ENCODE measurements around the gene CDRT15. TPM values are rescaled to one million over a fixed set of nuclear protein-coding genes. Genes with fewer than 3 reads are reported as not detected.
A peak's percentile ranks its signal among the peaks of the same experiment; 100 is the strongest.
"Not testable (repeated sequence)": the region's sequence is repeated elsewhere in the genome, so short reads cannot be mapped to it uniquely, and the experiment has no call there.

The CDRT15 gene
- total RNA-seq (2014; rRNA removed; shearing (Covaris generic)) (not detected in 2 replicates), polyA plus RNA-seq (2016; fragmentation: Nextera tagmentation; extraction: Ambion mirVana) (0.40 TPM in 1 of 2 replicates, not detected in the other)
- long read RNA-seq = 0 reads

DNA sequence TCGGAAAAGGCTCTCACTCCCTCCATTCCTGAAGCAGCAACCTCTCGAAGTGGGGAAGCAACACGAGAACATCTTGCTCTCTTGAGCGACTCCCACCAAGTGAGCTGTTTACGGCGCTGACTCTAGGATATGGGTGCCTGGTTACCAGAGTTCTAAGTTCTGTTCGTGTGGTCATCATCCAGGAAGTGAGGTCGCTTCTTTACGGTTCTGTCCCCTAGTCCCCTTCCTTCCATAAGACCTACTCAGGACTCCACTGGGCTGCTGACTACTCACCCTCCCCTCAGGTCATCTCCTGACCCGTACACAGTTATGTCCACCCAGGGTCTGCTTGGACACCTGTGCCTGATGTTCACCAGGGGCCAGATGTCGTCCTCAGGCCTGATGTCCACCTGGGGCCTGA is at the start of gene CDRT15:
CDRT15 (minus strand) TSS at position 101 of the 400 bp plus-strand sequence; CDS start at position 72, 29 bp downstream.
- not testable (repeated sequence) for H3K4me3 ChIP-seq; H3K36me3 ChIP-seq (ENCODE audit: insufficient read depth); H3K4me1 Mint-ChIP-seq; H3K9me2 ChIP-seq (ENCODE audit: insufficient read depth); H4K20me1 ChIP-seq (replicated peaks; ENCODE audit: insufficient read depth); H3K27ac ChIP-seq (ENCODE audit: low read depth); H3K27me3 Mint-ChIP-seq (ENCODE audit: insufficient read depth, low read depth, poor library complexity); H3K9me3 Mint-ChIP-seq; H3K27me3 ChIP-seq (ENCODE audit: insufficient read depth); H3K4me3 Mint-ChIP-seq; H3K36me3 Mint-ChIP-seq (ENCODE audit: low read depth); H2AFZ ChIP-seq; H3K27ac Mint-ChIP-seq; H3K4me1 ChIP-seq (ENCODE audit: insufficient read depth); H3F3A ChIP-seq (replicated peaks; ENCODE audit: low read depth); DNase-seq (ENCODE audit: low spot score); H3K79me2 ChIP-seq (replicated peaks; ENCODE audit: insufficient read depth); ATAC-seq; H3K4me2 ChIP-seq

DNA sequence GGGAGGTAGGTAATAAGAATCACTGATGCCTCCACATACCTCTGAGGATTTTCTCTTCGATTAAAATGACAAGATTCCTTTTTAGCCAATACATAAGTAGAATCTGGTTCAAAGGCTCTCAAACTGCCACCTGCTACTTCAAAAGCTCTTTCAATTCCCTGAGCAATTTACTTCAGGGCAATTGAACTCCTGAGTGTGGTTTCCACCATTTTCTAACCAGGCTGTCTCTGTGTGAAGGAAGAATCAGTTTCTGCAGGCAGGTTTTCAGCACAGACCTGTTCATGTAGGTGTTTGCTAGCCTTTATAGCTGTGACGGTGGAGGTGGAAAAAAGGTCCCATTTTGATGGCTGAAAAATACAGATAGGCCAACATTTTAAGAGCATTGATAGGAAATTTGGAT is 46.1 kb upstream of the CDRT15 start:
- no peaks in the 10 kb centered on the region for H3K4me1 Mint-ChIP-seq
- H3K27ac Mint-ChIP-seq = no peak overlapping the region
- TF ChIP-seq EZH2 (IDR thresholded peaks at IDR 0.05; ENCODE audit: low read depth, unreplicated experiment) (no peak), ZNF331 (CRISPR knock-in tag; IDR thresholded peaks at IDR 0.05; ENCODE audit: low read depth) (no peak), POLR2AphosphoS5 (IDR thresholded peaks at IDR 0.05; ENCODE audit: low read depth) (no peak), ZNF114 (CRISPR knock-in tag; IDR thresholded peaks at IDR 0.05) (no peak), STAT1 (IDR thresholded peaks at IDR 0.05; ENCODE audit: unreplicated experiment) (no peak), CREB1 (CRISPR knock-in tag; IDR thresholded peaks at IDR 0.05; ENCODE audit: low read depth) (no peak), EZH2phosphoT487 (IDR thresholded peaks at IDR 0.05; ENCODE audit: unreplicated experiment) (no peak)
- TF ChIP-seq, protein P1, sequence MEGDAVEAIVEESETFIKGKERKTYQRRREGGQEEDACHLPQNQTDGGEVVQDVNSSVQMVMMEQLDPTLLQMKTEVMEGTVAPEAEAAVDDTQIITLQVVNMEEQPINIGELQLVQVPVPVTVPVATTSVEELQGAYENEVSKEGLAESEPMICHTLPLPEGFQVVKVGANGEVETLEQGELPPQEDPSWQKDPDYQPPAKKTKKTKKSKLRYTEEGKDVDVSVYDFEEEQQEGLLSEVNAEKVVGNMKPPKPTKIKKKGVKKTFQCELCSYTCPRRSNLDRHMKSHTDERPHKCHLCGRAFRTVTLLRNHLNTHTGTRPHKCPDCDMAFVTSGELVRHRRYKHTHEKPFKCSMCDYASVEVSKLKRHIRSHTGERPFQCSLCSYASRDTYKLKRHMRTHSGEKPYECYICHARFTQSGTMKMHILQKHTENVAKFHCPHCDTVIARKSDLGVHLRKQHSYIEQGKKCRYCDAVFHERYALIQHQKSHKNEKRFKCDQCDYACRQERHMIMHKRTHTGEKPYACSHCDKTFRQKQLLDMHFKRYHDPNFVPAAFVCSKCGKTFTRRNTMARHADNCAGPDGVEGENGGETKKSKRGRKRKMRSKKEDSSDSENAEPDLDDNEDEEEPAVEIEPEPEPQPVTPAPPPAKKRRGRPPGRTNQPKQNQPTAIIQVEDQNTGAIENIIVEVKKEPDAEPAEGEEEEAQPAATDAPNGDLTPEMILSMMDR (conservative IDR thresholded peaks at IDR 0.05; ENCODE audit: low read depth in 2 of 2) = no peak
- no peaks in the 10 kb centered on the region for H4K20me1 ChIP-seq (replicated peaks; ENCODE audit: insufficient read depth)
- no peak overlapping the region for H3K4me3 ChIP-seq
- no peaks in the 10 kb centered on the region for H3K36me3 Mint-ChIP-seq (ENCODE audit: low read depth)
- H3K4me1 ChIP-seq (ENCODE audit: insufficient read depth) = no peaks in the 10 kb centered on the region
- H3K36me3 ChIP-seq (ENCODE audit: insufficient read depth) = no peaks in the 10 kb centered on the region
- no peaks in the 10 kb centered on the region for H3F3A ChIP-seq (replicated peaks; ENCODE audit: low read depth)
- no peak overlapping the region for H3K27ac ChIP-seq (ENCODE audit: low read depth)
- H3K9me3 Mint-ChIP-seq = no peaks in the 10 kb centered on the region; the same call in 2 of the 3 replicates
- H2AFZ ChIP-seq = peak overlapping the region; percentile 8; the same call in 1 of the 2 replicates
- H3K9me2 ChIP-seq (ENCODE audit: insufficient read depth) = no peaks in the 10 kb centered on the region; the same call in 1 of the 2 replicates
- DNase-seq (ENCODE audit: low spot score) = no peak
- no peak overlapping the region for H3K4me2 ChIP-seq
- ATAC-seq = no peak
- no peaks in the 10 kb centered on the region for H3K27me3 ChIP-seq (ENCODE audit: insufficient read depth)
- H3K27me3 Mint-ChIP-seq (ENCODE audit: insufficient read depth, low read depth, poor library complexity) = peaks cover 1% of the 10 kb centered on the region
- no peak overlapping the region for H3K4me3 Mint-ChIP-seq
- H3K79me2 ChIP-seq (replicated peaks; ENCODE audit: insufficient read depth) = no peaks in the 10 kb centered on the region

DNA sequence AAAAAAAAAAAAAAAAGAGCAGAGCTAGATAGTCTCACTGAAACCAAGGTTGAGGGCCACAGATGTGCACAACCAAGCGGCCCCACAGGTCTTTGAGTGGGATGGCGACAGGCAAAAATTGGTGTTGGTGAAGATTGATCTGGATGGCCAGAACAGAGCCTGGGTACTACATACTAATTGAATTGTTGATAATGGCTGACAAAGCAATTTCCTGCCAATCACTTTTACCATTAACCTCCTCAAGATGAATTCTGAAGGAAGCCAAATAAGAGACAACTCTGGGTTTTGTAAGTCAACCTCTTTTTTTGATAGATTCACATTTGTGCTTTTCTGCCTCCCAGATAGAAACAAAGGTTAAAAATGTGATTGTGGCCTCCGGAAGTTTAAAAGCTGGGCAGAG is 44.9 kb upstream of the CDRT15 start:
- Histone ChIP-seq H3K79me2 (replicated peaks; ENCODE audit: insufficient read depth) (no peaks in the 10 kb centered on the region), H3K4me3 (no peak overlapping the region), H3K4me1 (ENCODE audit: insufficient read depth) (no peaks in the 10 kb centered on the region), H3K4me2 (no peak overlapping the region), H3F3A (replicated peaks; ENCODE audit: low read depth) (no peaks in the 10 kb centered on the region), H2AFZ (no peak overlapping the region), H4K20me1 (replicated peaks; ENCODE audit: insufficient read depth) (no peaks in the 10 kb centered on the region), H3K9me2 (ENCODE audit: insufficient read depth) (peaks cover 10% of the 10 kb centered on the region; the same call in 1 of the 2 replicates), H3K27me3 (ENCODE audit: insufficient read depth) (no peaks in the 10 kb centered on the region), H3K36me3 (ENCODE audit: insufficient read depth) (no peaks in the 10 kb centered on the region), H3K27ac (ENCODE audit: low read depth) (no peak overlapping the region)
- H3K36me3 Mint-ChIP-seq (ENCODE audit: low read depth) = no peaks in the 10 kb centered on the region
- no peak overlapping the region for H3K27ac Mint-ChIP-seq
- no peaks in the 10 kb centered on the region; the same call in 2 of the 3 replicates for H3K9me3 Mint-ChIP-seq
- ATAC-seq = no peak
- no peaks in the 10 kb centered on the region for H3K4me1 Mint-ChIP-seq
- no peak overlapping the region for H3K4me3 Mint-ChIP-seq
- no peak for DNase-seq (ENCODE audit: low spot score)
- H3K27me3 Mint-ChIP-seq (ENCODE audit: insufficient read depth, low read depth, poor library complexity) = peaks cover 1% of the 10 kb centered on the region
- no peak for TF ChIP-seq NANOG (IDR thresholded peaks at IDR 0.05; ENCODE audit: borderline replicate concordance)
- TF ChIP-seq, protein P1 (conservative IDR thresholded peaks at IDR 0.05; ENCODE audit: low read depth in 2 of 2) = no peak
- TF ChIP-seq JUNB (IDR thresholded peaks at IDR 0.05; ENCODE audit: unreplicated experiment) = no peak
- TF ChIP-seq, protein P2, sequence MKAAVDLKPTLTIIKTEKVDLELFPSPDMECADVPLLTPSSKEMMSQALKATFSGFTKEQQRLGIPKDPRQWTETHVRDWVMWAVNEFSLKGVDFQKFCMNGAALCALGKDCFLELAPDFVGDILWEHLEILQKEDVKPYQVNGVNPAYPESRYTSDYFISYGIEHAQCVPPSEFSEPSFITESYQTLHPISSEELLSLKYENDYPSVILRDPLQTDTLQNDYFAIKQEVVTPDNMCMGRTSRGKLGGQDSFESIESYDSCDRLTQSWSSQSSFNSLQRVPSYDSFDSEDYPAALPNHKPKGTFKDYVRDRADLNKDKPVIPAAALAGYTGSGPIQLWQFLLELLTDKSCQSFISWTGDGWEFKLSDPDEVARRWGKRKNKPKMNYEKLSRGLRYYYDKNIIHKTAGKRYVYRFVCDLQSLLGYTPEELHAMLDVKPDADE (IDR thresholded peaks at IDR 0.05) = no peak
- no peak for TF ChIP-seq ZNF331 (CRISPR knock-in tag; IDR thresholded peaks at IDR 0.05; ENCODE audit: low read depth)
- TF ChIP-seq EZH2 (IDR thresholded peaks at IDR 0.05; ENCODE audit: low read depth, unreplicated experiment) = no peak
- TF ChIP-seq CREB1 (CRISPR knock-in tag; IDR thresholded peaks at IDR 0.05; ENCODE audit: low read depth) = no peak
- TF ChIP-seq EZH2phosphoT487 (IDR thresholded peaks at IDR 0.05; ENCODE audit: unreplicated experiment) = no peak
- no peak for TF ChIP-seq ZNF114 (CRISPR knock-in tag; IDR thresholded peaks at IDR 0.05)

Data from GM23338 (cell line).